MM.1S (cell line): ENCODE data around the gene PDXDC1.
"Not testable (repeated sequence)": the region's sequence is repeated elsewhere in the genome, so short reads cannot be mapped to it uniquely, and the experiment has no call there.

ENCODE experiments used
- DNase-seq: peaks from one replicate; pipeline ENCODE4 v3.0.0-alpha.2; 2015
- H2AFZ ChIP-seq: fragments of 300-600 bp; sonication (generic); 2 replicates; pipeline ENCODE4 v1.6.0; 2016; ENCODE audit warnings: antibody characterized with exemption, low read length
- H3F3A ChIP-seq: fragments of 300-600 bp; sonication (generic); 2 replicates; pipeline ENCODE4 v1.6.1; 2016; ENCODE audit warnings: mild to moderate bottlenecking, antibody characterized with exemption, low read length, moderate library complexity, mixed read lengths; ENCODE audit not compliant: insufficient read depth
- H3K27ac ChIP-seq: fragments of 300-600 bp; sonication (generic); 2 replicates; pipeline ENCODE4 v1.5.1; 2016; ENCODE audit warnings: mild to moderate bottlenecking, low read length
- H3K27me3 ChIP-seq: fragments of 300-600 bp; sonication (generic); replicated peaks from 2 replicates; pipeline ENCODE4 v1.6.0; 2016; ENCODE audit warnings: low read length; ENCODE audit not compliant: insufficient read depth
- H3K36me3 ChIP-seq: fragments of 300-600 bp; sonication (generic); replicated peaks from 2 replicates; pipeline ENCODE4 v1.6.1; 2016; ENCODE audit warnings: mild to moderate bottlenecking, low read length, mixed read lengths; ENCODE audit not compliant: insufficient read depth
- H3K4me1 ChIP-seq: fragments of 300-600 bp; sonication (generic); 2 replicates; pipeline ENCODE4 v1.6.1; 2016; ENCODE audit warnings: low read length, mixed read lengths
- H3K4me2 ChIP-seq: fragments of 300-600 bp; sonication (generic); 2 replicates; pipeline ENCODE4 v1.6.0; 2016; ENCODE audit warnings: low read depth, low read length
- H3K4me3 ChIP-seq: fragments of 300-600 bp; sonication (generic); 2 replicates; pipeline ENCODE4 v1.5.1; 2016; ENCODE audit warnings: low read length, mixed read lengths
- H3K79me2 ChIP-seq: fragments of 300-600 bp; sonication (generic); 2 replicates; pipeline ENCODE4 v1.6.1; 2016; ENCODE audit warnings: mixed run types, low read length, mixed read lengths
- H3K9ac ChIP-seq: fragments of 300-600 bp; sonication (generic); 2 replicates; pipeline ENCODE4 v1.6.1; 2016; ENCODE audit warnings: low read length, mixed read lengths
- H3K9me2 ChIP-seq: fragments of 300-600 bp; sonication (generic); replicated peaks from 2 replicates; pipeline ENCODE4 v1.6.1; 2016; ENCODE audit warnings: mild to moderate bottlenecking, low read length, mixed read lengths; ENCODE audit not compliant: insufficient read depth
- H3K9me3 ChIP-seq: fragments of 300-600 bp; sonication (generic); replicated peaks from 2 replicates; pipeline ENCODE4 v1.6.1; 2016; ENCODE audit warnings: mild to moderate bottlenecking, low read length, mixed read lengths; ENCODE audit not compliant: insufficient read depth
- H4K20me1 ChIP-seq: fragments of 300-600 bp; sonication (generic); 2 replicates; pipeline ENCODE4 v1.6.1; 2016; ENCODE audit warnings: mild to moderate bottlenecking, low read length, moderate library complexity, mixed read lengths; ENCODE audit not compliant: insufficient read depth

PDXDC1 gene

DNA sequence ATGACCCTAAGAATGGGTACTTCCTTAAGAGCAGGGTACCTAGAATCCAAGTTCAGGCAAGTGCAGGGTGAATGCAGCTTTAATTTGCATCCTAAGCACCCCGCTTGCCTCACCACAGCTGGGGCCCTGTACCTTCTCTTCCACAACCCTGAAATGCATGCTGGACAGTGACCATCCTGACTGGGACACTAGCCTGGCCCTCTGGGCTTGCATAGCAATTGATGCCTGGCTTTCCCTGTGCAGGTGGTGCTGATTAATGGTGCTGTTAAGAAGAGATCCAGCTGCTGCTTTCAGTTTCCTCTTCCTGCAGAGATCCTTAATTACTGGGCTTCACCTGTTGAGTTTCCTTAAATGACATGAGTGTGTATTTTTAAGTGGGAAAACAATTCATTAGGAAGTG, 209.2 kb downstream of the PDXDC1 start:
- DNase-seq, H3K4me2 ChIP-seq, H2AFZ ChIP-seq, H3K27me3 ChIP-seq, H3K9me3 ChIP-seq, H3F3A ChIP-seq, H3K27ac ChIP-seq, H3K4me3 ChIP-seq, H3K9me2 ChIP-seq, H3K79me2 ChIP-seq, H3K36me3 ChIP-seq, H4K20me1 ChIP-seq, H3K4me1 ChIP-seq, H3K9ac ChIP-seq: not testable (repeated sequence)
